Measurements from ENCODE around the gene NLRP1.

Gene NLRP1

DNA sequence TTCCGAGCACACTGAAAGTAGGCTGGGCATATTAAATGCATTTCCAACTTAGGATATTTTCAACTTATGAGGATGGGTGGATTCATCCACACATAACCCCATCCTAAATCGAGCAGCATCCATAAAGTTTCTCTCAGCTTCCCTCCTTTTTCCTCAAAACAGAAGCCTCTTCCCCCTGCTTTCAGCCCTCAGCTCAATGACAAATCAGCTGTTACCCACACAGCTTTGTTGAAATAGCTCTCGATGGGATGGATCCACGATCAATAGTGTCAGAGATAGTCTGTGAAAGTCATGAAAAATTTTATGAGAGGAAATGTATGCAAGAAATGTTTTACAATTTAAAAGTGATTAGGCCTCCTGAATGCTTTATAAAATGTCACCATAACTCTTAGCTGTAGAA, 118.0 kb downstream of the NLRP1 start:
- DNase-seq: no peak

DNA sequence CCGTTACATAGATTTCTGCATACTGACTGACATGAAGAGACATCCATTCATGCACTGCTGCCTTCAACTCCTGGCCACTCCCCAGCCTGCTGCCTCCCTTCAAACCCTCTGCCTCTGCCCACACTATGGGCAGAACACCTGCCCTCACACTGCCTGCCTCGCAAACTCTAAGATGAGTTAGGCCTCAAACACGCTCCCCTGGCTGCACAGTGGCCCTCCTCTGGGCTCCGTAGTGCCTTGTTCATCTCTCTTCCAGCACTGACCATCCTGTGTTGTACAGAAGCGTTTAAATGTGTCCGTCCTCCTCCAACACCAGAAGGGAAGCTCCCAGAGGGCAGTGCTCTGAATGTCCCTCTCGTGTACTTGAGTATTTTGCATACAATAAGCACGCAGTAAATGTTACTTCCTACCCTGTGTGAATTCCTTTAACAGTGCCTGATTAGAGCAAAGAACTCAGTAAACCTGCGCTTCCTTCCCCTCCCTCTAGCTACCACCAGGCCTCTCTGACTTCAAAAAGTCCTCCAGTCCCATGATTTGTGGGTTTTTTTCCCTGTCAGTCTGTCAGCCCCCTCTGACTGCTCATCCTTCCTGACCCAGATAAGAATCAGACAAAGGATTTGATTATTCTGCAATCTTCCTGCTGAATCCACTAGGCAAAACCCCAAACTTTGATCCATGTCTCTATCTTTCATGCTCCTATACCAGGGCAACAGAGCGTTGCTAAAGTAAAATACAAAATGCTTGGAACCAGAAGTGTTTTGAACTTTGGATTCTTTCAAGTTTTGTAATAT, 119.4 kb downstream of the NLRP1 start:
- no peak for DNase-seq

Measured in NCI-H1105 treated with DMSO at 0.1 percent for 48 hours (cell line).